Activated B cell treated with CpG ODN at 0.5 μM for 24 hours (primary cell): Measurements from ENCODE around the gene PHF21A. TPM values are rescaled to one million over a fixed set of nuclear protein-coding genes. Genes with fewer than 3 reads are reported as not detected.

ENCODE experiments used
- ATAC-seq: fragments of 200-7000 bp; cut with Tn5 transposase; one replicate; pipeline ENCODE4 v1.10.0; 2021; ENCODE audit warnings: low read depth, mild to moderate bottlenecking, moderate library complexity
- CTCF ChIA-PET: fragments of 350-600 bp; sonication (Branson Sonifier 250); formaldehyde crosslinking; loops from one replicate; lab custom pipeline; 2021; ENCODE audit warnings: antibody characterized with exemption; lab: Charles Lee
- POLR2A ChIA-PET: fragments of 350-600 bp; sonication (Branson Sonifier 250); formaldehyde crosslinking; loops from one replicate; lab custom pipeline; 2021; ENCODE audit warnings: antibody characterized with exemption; lab: Charles Lee
- DNase-seq: peaks from one replicate; pipeline ENCODE4 v3.0.0; 2022
- H3K27ac Mint-ChIP-seq: one replicate; pipeline ENCODE4 v1.8.0; 2020; ENCODE audit warnings: mixed read lengths
- H3K27me3 Mint-ChIP-seq: one replicate; pipeline ENCODE4 v1.8.0; 2021; ENCODE audit warnings: mixed read lengths
- H3K36me3 Mint-ChIP-seq: one replicate; pipeline ENCODE4 v1.8.0; 2021; ENCODE audit warnings: low read depth, mixed read lengths
- H3K4me1 Mint-ChIP-seq: one replicate; pipeline ENCODE4 v1.8.0; 2021; ENCODE audit warnings: mixed read lengths
- H3K4me3 Mint-ChIP-seq: one replicate; pipeline ENCODE4 v1.8.0; 2020; ENCODE audit warnings: mild to moderate bottlenecking, mixed read lengths
- H3K9me3 Mint-ChIP-seq: one replicate; pipeline ENCODE4 v1.8.0; 2020; ENCODE audit warnings: mixed read lengths
- intact Hi-C: fragments of 100-400 bp; cut with micrococcal nuclease; formaldehyde crosslinking; loops from one replicate; pipeline ENCODE4 v1.15.1; 2024
- total RNA-seq: library from RNA; stranded (reverse); gene quantifications from 2 replicates; pipeline ENCODE4 v1.2.3, GENCODE V29; 2022
- TF ChIP-seq, protein P1 (sequence below): fragments of 200-600 bp; IDR thresholded peaks from one replicate; pipeline ENCODE4 v1.8.0; 2022; ENCODE audit warnings: antibody characterized with exemption, mild to moderate bottlenecking

PHF21A gene
- total RNA-seq, 1 donor from 2014 or later: 71.0 TPM

DNA sequence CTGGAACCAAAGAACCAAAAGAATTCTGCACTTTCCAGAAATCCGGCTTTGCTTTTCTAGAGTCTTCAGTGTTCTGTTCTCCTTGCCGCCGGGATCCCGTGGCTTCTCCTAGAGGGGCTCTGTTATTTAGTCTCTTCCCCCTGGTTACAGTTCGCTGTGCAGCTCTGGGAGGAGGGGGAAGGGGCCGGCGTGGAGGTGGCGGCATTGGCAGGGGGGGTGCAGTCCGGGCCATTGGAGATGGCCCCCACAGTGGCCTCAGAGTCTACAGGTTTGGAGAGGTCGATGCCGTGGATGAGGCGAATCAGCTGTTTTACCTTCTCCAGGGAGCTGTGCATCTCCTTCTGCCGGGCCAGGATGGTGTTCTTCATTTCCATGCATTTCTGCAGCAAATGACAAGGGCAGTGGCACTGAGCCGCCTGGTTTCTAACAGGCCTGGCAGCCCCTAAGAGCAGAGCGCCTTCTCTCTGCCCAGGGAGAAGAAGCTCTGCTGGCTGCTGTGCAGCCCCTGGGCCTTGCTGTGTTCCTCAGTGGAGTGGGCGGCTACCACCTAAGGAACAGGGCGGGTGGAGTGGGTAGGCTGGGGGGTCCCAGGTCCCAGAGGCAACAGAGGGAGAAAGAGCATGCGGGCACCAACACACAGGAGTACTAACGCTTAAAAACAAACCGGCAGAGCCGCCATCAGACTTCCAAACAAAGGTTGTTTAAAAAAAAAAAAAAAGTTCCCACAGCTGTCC is 187.2 kb downstream of the PHF21A start:
- POLR2A ChIA-PET: interaction anchor here (2.1 to 14.9 kb wide), 3 partner anchors 11 to 87 kb away, joined by 11 to 263 read pairs (median 22); partner anchors contain the start of genes CRY2 and PEX16
- Mint-ChIP-seq H3K9me3 (no peaks in the 10 kb centered on the region), H3K27ac (peak overlapping the region; percentile 97)

DNA sequence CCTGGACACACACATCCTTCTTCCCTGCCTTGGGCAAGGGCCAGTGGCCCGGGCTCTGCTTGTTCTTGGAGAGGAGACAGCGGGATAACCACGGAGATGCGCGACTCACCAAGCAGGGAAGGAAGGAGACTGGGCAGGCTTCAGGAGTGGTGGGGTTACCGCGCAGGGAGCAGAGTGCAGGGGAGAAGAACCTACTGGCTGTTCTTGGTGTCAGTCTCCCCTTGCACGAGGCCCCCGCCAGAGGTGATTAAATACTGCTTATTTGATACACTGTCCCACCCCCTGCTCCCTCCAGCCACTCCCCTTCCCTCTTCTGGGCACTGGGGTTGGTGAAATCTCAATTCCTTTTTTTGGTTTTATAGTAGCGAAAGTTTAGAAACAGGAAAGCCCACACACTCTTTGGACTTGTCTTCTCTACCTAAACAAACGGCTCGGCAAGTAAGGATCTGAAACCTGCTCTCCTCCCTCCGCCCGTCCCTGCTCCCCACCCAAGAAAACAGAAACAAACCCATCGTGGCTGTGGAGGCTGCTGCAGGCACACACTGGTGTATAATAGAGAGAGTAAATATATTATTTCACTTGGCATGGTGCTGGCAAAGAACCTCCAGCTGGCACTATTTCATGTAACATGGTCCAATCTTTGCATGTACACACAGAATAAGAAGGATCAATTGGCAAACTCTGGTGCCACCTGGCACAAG is 188.0 kb downstream of the PHF21A start:
- intact Hi-C loops: loop anchor here (1.0 to 10.0 kb wide), 4 partner anchors 10 to 1366 kb away; partner anchors contain the start of genes ARHGAP1, CD82, SLC35C1 and ZNF408
- H3K36me3 Mint-ChIP-seq: peaks cover 40% of the 10 kb centered on the region
- H3K27me3 Mint-ChIP-seq: no peaks in the 10 kb centered on the region
- DNase-seq (peak; percentile 63), ATAC-seq (peak; percentile 59)
- ChIA-PET POLR2A (interaction anchor here (0.6 to 14.9 kb wide), 4 partner anchors 10 to 183 kb away, joined by 3 to 263 read pairs (median 8); partner anchors contain the start of genes CRY2 and PEX16), CTCF (interaction anchor here (1.4 kb wide), 1 partner anchor 32 kb away, joined by 8 read pairs; no protein-coding TSS in a partner anchor)
- peak overlapping the region; percentile 94 for H3K4me3 Mint-ChIP-seq
- TF ChIP-seq, protein P1, sequence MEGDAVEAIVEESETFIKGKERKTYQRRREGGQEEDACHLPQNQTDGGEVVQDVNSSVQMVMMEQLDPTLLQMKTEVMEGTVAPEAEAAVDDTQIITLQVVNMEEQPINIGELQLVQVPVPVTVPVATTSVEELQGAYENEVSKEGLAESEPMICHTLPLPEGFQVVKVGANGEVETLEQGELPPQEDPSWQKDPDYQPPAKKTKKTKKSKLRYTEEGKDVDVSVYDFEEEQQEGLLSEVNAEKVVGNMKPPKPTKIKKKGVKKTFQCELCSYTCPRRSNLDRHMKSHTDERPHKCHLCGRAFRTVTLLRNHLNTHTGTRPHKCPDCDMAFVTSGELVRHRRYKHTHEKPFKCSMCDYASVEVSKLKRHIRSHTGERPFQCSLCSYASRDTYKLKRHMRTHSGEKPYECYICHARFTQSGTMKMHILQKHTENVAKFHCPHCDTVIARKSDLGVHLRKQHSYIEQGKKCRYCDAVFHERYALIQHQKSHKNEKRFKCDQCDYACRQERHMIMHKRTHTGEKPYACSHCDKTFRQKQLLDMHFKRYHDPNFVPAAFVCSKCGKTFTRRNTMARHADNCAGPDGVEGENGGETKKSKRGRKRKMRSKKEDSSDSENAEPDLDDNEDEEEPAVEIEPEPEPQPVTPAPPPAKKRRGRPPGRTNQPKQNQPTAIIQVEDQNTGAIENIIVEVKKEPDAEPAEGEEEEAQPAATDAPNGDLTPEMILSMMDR: no peak
- peak overlapping the region; percentile 97 for H3K27ac Mint-ChIP-seq
- peaks cover 97% of the 10 kb centered on the region for H3K4me1 Mint-ChIP-seq
- H3K9me3 Mint-ChIP-seq: no peaks in the 10 kb centered on the region

More for the DNA sequence above, 187.2 kb downstream of the PHF21A start:
- CTCF ChIA-PET: interaction anchor here (1.0 to 2.5 kb wide), 3 partner anchors 10 to 73 kb away, joined by 3 to 12 read pairs (median 8); no protein-coding TSS in a partner anchor
- Mint-ChIP-seq H3K4me3 (peak overlapping the region; percentile 94), H3K36me3 (peaks cover 36% of the 10 kb centered on the region), H3K27me3 (no peaks in the 10 kb centered on the region), H3K4me1 (peaks cover 97% of the 10 kb centered on the region)
- ATAC-seq (no peak), DNase-seq (no peak)
- TF ChIP-seq, protein P1: no peak
- intact Hi-C loops: loop anchor here (1.0 to 10.0 kb wide), 4 partner anchors 11 to 1367 kb away; partner anchors contain the start of genes ARHGAP1, CD82, SLC35C1 and ZNF408

DNA sequence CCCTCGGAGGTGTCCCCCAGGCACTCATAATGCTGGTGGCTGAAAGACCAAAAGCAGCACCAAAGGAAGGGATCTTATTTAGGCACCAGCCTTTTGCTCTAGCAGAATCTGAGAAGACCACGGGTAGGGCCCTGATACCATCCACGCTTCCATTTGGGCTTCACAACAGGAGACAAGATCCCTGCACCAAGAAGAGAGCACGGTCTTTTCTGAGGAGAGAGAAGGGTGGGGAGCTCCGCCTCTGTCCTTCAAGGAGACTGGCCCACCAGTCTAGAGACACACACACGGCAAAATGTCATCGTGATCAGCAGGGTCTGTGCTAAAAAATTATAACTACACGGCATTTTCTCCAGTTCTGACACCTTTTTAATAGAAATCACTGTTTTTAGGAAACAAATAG is 189.0 kb downstream of the PHF21A start:
- H3K4me1 Mint-ChIP-seq: peaks cover 98% of the 10 kb centered on the region
- intact Hi-C loops: loop anchor here (5.0 to 10.0 kb wide), 3 partner anchors 125 to 1365 kb away; partner anchors contain the start of genes ARHGAP1, CD82, SLC35C1 and ZNF408
- peak overlapping the region; percentile 94 for H3K4me3 Mint-ChIP-seq
- ATAC-seq (no peak), DNase-seq (no peak)
- no peaks in the 10 kb centered on the region for H3K27me3 Mint-ChIP-seq
- POLR2A ChIA-PET: interaction anchor here (0.9 to 14.9 kb wide), 3 partner anchors 9 to 85 kb away, joined by 3 to 263 read pairs (median 11); partner anchors contain the start of genes CRY2 and PEX16
- H3K36me3 Mint-ChIP-seq: peaks cover 51% of the 10 kb centered on the region
- CTCF ChIA-PET: interaction anchor here (1.1 kb wide), 1 partner anchor 9 kb away, joined by 4 read pairs; no protein-coding TSS in a partner anchor
- TF ChIP-seq, protein P1: no peak
- peak overlapping the region; percentile 97 for H3K27ac Mint-ChIP-seq
- H3K9me3 Mint-ChIP-seq: no peaks in the 10 kb centered on the region

DNA sequence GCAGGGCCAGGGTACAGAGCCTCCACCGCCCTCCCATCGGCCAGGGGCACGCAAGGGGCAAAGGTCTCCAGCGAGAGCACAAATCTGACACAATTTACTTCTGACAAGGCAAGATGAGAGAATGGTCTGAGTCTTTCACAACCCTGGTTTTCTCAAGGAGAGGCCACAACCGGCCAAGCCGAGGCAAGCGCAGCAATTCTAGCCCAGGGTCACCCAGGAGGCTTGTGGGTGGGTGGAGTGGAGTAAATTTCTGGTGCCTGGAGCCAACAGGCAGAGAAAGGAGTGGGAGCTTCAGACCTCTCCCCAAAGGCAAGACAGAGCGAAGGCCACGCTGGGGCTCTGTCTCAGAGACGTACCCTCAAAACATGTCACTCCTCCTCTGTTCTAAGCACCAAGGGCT is 189.5 kb downstream of the PHF21A start:
- Mint-ChIP-seq H3K9me3 (no peaks in the 10 kb centered on the region), H3K27me3 (no peaks in the 10 kb centered on the region), H3K4me1 (peaks cover 98% of the 10 kb centered on the region), H3K36me3 (peaks cover 55% of the 10 kb centered on the region), H3K4me3 (peak overlapping the region; percentile 94), H3K27ac (peak overlapping the region; percentile 97)
- POLR2A ChIA-PET: interaction anchor here (2.1 to 14.9 kb wide), 3 partner anchors 7 to 14 kb away, joined by 11 to 263 read pairs (median 29); partner anchors contain the start of gene PEX16
- CTCF ChIA-PET: interaction anchor here (1.1 to 2.5 kb wide), 3 partner anchors 8 to 13 kb away, joined by 4 to 10 read pairs (median 4); partner anchors contain the start of gene PEX16
- intact Hi-C loops: loop anchor here (2.0 to 10.0 kb wide), 6 partner anchors 33 to 1364 kb away; partner anchors contain the start of genes ARHGAP1, CD82, MAPK8IP1 and PHF21A
- DNase-seq (peak; percentile 15), ATAC-seq (no peak)
- TF ChIP-seq, protein P1: no peak
